Measurements from ENCODE around the gene ADGRD1.

ADGRD1 gene

GRCh38 chr12:131091976-131092691 lies 138.4 kb downstream of the ADGRD1 start:
- no peak for TF ChIP-seq GATA2 (IDR thresholded peaks at IDR 0.05; ENCODE audit: low read depth, low read length)
- no peak for TF ChIP-seq GATA3 (IDR thresholded peaks at IDR 0.05; ENCODE audit: low read depth, low read length)

GRCh38 chr12:131092901-131093603 lies 139.3 kb downstream of the ADGRD1 start:
- TF ChIP-seq GATA2 (IDR thresholded peaks at IDR 0.05; ENCODE audit: low read depth, low read length) (no peak), GATA3 (IDR thresholded peaks at IDR 0.05; ENCODE audit: low read depth, low read length) (no peak)

GRCh38 chr12:131093604-131093955 lies 139.9 kb downstream of the ADGRD1 start:
- no peak for TF ChIP-seq GATA3 (IDR thresholded peaks at IDR 0.05; ENCODE audit: low read depth, low read length)

GRCh38 chr12:131093971-131094830 lies 140.5 kb downstream of the ADGRD1 start:
- TF ChIP-seq GATA3 (IDR thresholded peaks at IDR 0.05; ENCODE audit: low read depth, low read length) (no peak), GATA2 (IDR thresholded peaks at IDR 0.05; ENCODE audit: low read depth, low read length) (no peak)

- TF ChIP-seq GATA3 (IDR thresholded peaks at IDR 0.05; ENCODE audit: low read depth, low read length) (no peak), GATA2 (IDR thresholded peaks at IDR 0.05; ENCODE audit: low read depth, low read length) (no peak)
Observed at GRCh38 chr12:131094831-131095805, 141.4 kb downstream of the ADGRD1 start.

- TF ChIP-seq GATA2 (IDR thresholded peaks at IDR 0.05; ENCODE audit: low read depth, low read length) (no peak), GATA3 (IDR thresholded peaks at IDR 0.05; ENCODE audit: low read depth, low read length) (no peak)
Observed at GRCh38 chr12:131095826-131096680, 142.3 kb downstream of the ADGRD1 start.

GRCh38 chr12:131096681-131097181 lies 143.0 kb downstream of the ADGRD1 start:
- TF ChIP-seq GATA2 (IDR thresholded peaks at IDR 0.05; ENCODE audit: low read depth, low read length) (no peak), GATA3 (IDR thresholded peaks at IDR 0.05; ENCODE audit: low read depth, low read length) (no peak)

- TF ChIP-seq GATA2 (IDR thresholded peaks at IDR 0.05; ENCODE audit: low read depth, low read length): 0 out of 2 replicates have a peak, but pooled peaks have one; percentile 9
- no peak for TF ChIP-seq GATA3 (IDR thresholded peaks at IDR 0.05; ENCODE audit: low read depth, low read length)
Observed at GRCh38 chr12:131097202-131098177, 143.8 kb downstream of the ADGRD1 start.

GRCh38 chr12:131098178-131098981 lies 144.7 kb downstream of the ADGRD1 start:
- no peak for TF ChIP-seq GATA2 (IDR thresholded peaks at IDR 0.05; ENCODE audit: low read depth, low read length)
- no peak for TF ChIP-seq GATA3 (IDR thresholded peaks at IDR 0.05; ENCODE audit: low read depth, low read length)

- TF ChIP-seq GATA2 (IDR thresholded peaks at IDR 0.05; ENCODE audit: low read depth, low read length) (no peak), GATA3 (IDR thresholded peaks at IDR 0.05; ENCODE audit: low read depth, low read length) (no peak)
Observed at GRCh38 chr12:131100031-131100674, 146.4 kb downstream of the ADGRD1 start.

Measured in SH-SY5Y (cell line).